A549 (cell line): Measurements from ENCODE around the gene TXNL1. TPM values are rescaled to one million over a fixed set of nuclear protein-coding genes. Genes with fewer than 3 reads are reported as not detected.

Experiments
- ATAC-seq, 2 experiments: fragments of 200-7000 bp in 1 of 2; fragments of >200 bp in 1 of 2; cut with Nextera tagmentation in 1 of 2; cut with Tn5 transposase in 1 of 2; 3 replicates each; pipeline versions ENCODE4 v1.8.0 to v1.9.1; 2018 to 2020; ENCODE audit warnings: mild to moderate bottlenecking in 1 of 2, moderate library complexity in 1 of 2
- CTCF ChIA-PET: fragments of 300-600 bp; sonication (Branson Sonifier 250); formaldehyde crosslinking; extraction: SDS; loops from one replicate; lab custom pipeline; 2021; ENCODE audit warnings: antibody characterized with exemption, inconsistent platforms; lab: Yijun Ruan, JAX
- POLR2A ChIA-PET: fragments of 350-600 bp; formaldehyde crosslinking; extraction: SDS; loops from one replicate; lab custom pipeline; 2021; ENCODE audit warnings: antibody characterized with exemption, inconsistent platforms; lab: Yijun Ruan, JAX
- DNase-seq, 2 experiments: peaks; one replicate each; pipeline versions ENCODE4 v3.0.0 to v3.0.0-alpha.2; 2011 to 2016; ENCODE audit warnings: low read depth in 1 of 2, low spot score in 1 of 2
- FAIRE-seq: peaks from 2 replicates; lab custom pipeline; 2011; peaks lifted over from hg19 to GRCh38; lab: Jason Lieb, UNC
- H3K27ac ChIP-seq, 2 experiments: fragments of >200 bp; sonication (Bioruptor Twin); formaldehyde crosslinking; 3 replicates each; pipeline ENCODE4 v1.5.1; 2016 to 2017
- H3K4me1 ChIP-seq: fragments of >200 bp; sonication (Bioruptor Twin); formaldehyde crosslinking; 3 replicates; pipeline ENCODE4 v1.6.1; 2016
- H3K4me2 ChIP-seq: fragments of >200 bp; sonication (Bioruptor Twin); formaldehyde crosslinking; 3 replicates; pipeline ENCODE4 v1.6.1; 2016
- H3K4me3 ChIP-seq: fragments of >200 bp; sonication (Bioruptor Twin); formaldehyde crosslinking; 3 replicates; pipeline ENCODE4 v1.5.1; 2016
- H3K9me3 ChIP-seq: fragments of >200 bp; sonication (Bioruptor Twin); formaldehyde crosslinking; 3 replicates; pipeline ENCODE4 v1.6.1; 2016
- CEBPB ChIP-seq, 2 experiments: fragments of >200 bp in 1 of 2; sonication (Bioruptor Twin) in 1 of 2; formaldehyde crosslinking in 1 of 2; IDR thresholded peaks; 2 replicates each; pipeline ENCODE4 v1.6.1; 2012 to 2016
- CHD2 ChIP-seq: fragments of 150-350 bp; IDR thresholded peaks from 2 replicates; pipeline ENCODE4 v1.6.1; 2014; ENCODE audit warnings: low read length; ENCODE audit not compliant: partially characterized antibody
- EHMT2 ChIP-seq: fragments of 200-600 bp; sonication (generic); IDR thresholded peaks from 2 replicates; pipeline ENCODE4 v1.6.1; 2016; ENCODE audit warnings: antibody characterized with exemption, low read depth, mild to moderate bottlenecking, moderate library complexity
- ESRRA ChIP-seq: fragments of 150-350 bp; IDR thresholded peaks from 2 replicates; pipeline ENCODE4 v1.6.1; 2014; ENCODE audit warnings: mild to moderate bottlenecking, low read length, borderline replicate concordance
- HOXA7 ChIP-seq: fragments of 250-450 bp; sonication (Bioruptor Pico); IDR thresholded peaks from 2 replicates; pipeline ENCODE4 v1.5.0; 2020; ENCODE audit warnings: mild to moderate bottlenecking, moderate library complexity
- HOXB13 ChIP-seq: fragments of 250-450 bp; sonication (Bioruptor Pico); IDR thresholded peaks from 2 replicates; pipeline ENCODE4 v1.5.0; 2020; ENCODE audit warnings: low read depth, mild to moderate bottlenecking, moderate library complexity
- HOXB5 ChIP-seq: fragments of 250-450 bp; sonication (Bioruptor Pico); IDR thresholded peaks from 2 replicates; pipeline ENCODE4 v1.5.0; 2020; ENCODE audit warnings: mild to moderate bottlenecking, moderate library complexity
- JUN ChIP-seq, 2 experiments: fragments of >200 bp; sonication (Bioruptor Twin); formaldehyde crosslinking; IDR thresholded peaks; 2 replicates in 1 of 2; 3 replicates in 1 of 2; pipeline ENCODE4 v1.6.1; 2016 to 2017
- JUNB ChIP-seq: fragments of >200 bp; sonication (Bioruptor Twin); formaldehyde crosslinking; IDR thresholded peaks from 2 replicates; pipeline ENCODE4 v1.6.1; 2016
- KDM1A ChIP-seq: fragments of 200-600 bp; sonication (generic); IDR thresholded peaks from 2 replicates; pipeline ENCODE4 v1.6.1; 2016; ENCODE audit warnings: low read depth, mild to moderate bottlenecking
- MAFK ChIP-seq: fragments of 450-650 bp; IDR thresholded peaks from 2 replicates; pipeline ENCODE4 v1.6.1; 2014; ENCODE audit not compliant: partially characterized antibody
- MYC ChIP-seq: IDR thresholded peaks from 2 replicates; pipeline ENCODE4 v1.6.1; 2012; ENCODE audit warnings: mild to moderate bottlenecking, inconsistent platforms, low read length, improper control_type of control experiment, borderline replicate concordance
- NFE2L2 ChIP-seq: fragments of 150-350 bp; conservative IDR thresholded peaks from 2 replicates; pipeline ENCODE4 v1.6.1; 2014; ENCODE audit warnings: low read length
- NPAS2 ChIP-seq: fragments of 250-450 bp; sonication (Bioruptor Pico); IDR thresholded peaks from 2 replicates; pipeline ENCODE4 v1.8.0; 2022; ENCODE audit warnings: mild to moderate bottlenecking, moderate library complexity, borderline replicate concordance
- PHF8 ChIP-seq: fragments of 200-600 bp; sonication (generic); IDR thresholded peaks from 2 replicates; pipeline ENCODE4 v1.6.1; 2016; ENCODE audit warnings: low read depth, mild to moderate bottlenecking, antibody characterized with exemption, moderate library complexity, borderline replicate concordance
- POLR2A ChIP-seq: IDR thresholded peaks from 2 replicates; pipeline ENCODE4 v1.6.1; 2012; ENCODE audit warnings: mild to moderate bottlenecking, low read length
- POLR2AphosphoS2 ChIP-seq: conservative IDR thresholded peaks from 2 replicates; pipeline ENCODE4 v1.6.1; 2012; ENCODE audit warnings: low read length, improper control_type of control experiment, inconsistent platforms
- RAD21 ChIP-seq, 2 experiments: fragments of >200 bp in 1 of 2; sonication (Bioruptor Twin) in 1 of 2; formaldehyde crosslinking in 1 of 2; IDR thresholded peaks in 1 of 2; conservative IDR thresholded peaks in 1 of 2; 2 replicates in 1 of 2; 3 replicates in 1 of 2; pipeline ENCODE4 v1.6.1; 2012 to 2018; ENCODE audit warnings: inconsistent platforms in 1 of 2
- RARB ChIP-seq: fragments of 250-450 bp; sonication (Bioruptor Pico); IDR thresholded peaks from 2 replicates; pipeline ENCODE4 v1.8.0; 2021; ENCODE audit warnings: mild to moderate bottlenecking, moderate library complexity
- RCOR1 ChIP-seq: fragments of 150-350 bp; IDR thresholded peaks from 2 replicates; pipeline ENCODE4 v1.6.1; 2014; ENCODE audit warnings: antibody characterized with exemption, low read length, low read depth
- TP53 ChIP-seq: fragments of 250-450 bp; sonication (Bioruptor Pico); IDR thresholded peaks from 2 replicates; pipeline ENCODE4 v1.5.0; 2021; ENCODE audit warnings: mild to moderate bottlenecking, moderate library complexity
- ZC3H11A ChIP-seq: fragments of 450-650 bp; IDR thresholded peaks from 2 replicates; pipeline ENCODE4 v1.6.1; 2014; ENCODE audit warnings: antibody characterized with exemption, mild to moderate bottlenecking
- ZNF302 ChIP-seq: fragments of 250-450 bp; sonication (Bioruptor Pico); IDR thresholded peaks from 2 replicates; pipeline ENCODE4 v1.9.0; 2021; ENCODE audit warnings: inconsistent platforms, mild to moderate bottlenecking, moderate library complexity
- WGBS: methylation state at CpG from one replicate; pipeline ENCODE4 v1.1.6; 2017; ENCODE audit errors: missing lambda C conversion rate; 5-methylcytosine and 5-hydroxymethylcytosine counted together
- polyA plus RNA-seq, 4 experiments: library from polyadenylated mRNA; depleted of rRNA in 3 of 4; stranded (reverse); fragments of >200 nt; fragmentation: RNase III in 1 of 4; extraction: RNeasy Plus Mini Kit Qiagen cat#74134 plus additional on column Dnase treatment in 1 of 4; gene quantifications; 2 replicates in 3 of 4; 3 replicates in 1 of 4; pipeline ENCODE4 v1.2.3, GENCODE V29; 2011 to 2017
- TF ChIP-seq, protein P1 (sequence below): fragments of >200 bp; sonication (Bioruptor Twin); formaldehyde crosslinking; IDR thresholded peaks from 3 replicates; pipeline ENCODE4 v1.5.1; 2016
- TF ChIP-seq, protein P2 (sequence below): fragments of >200 bp; sonication (Bioruptor Twin); formaldehyde crosslinking; IDR thresholded peaks from 3 replicates; pipeline ENCODE4 v1.6.1; 2016
- TF ChIP-seq, protein P3 (sequence below): fragments of 200-600 bp; sonication (generic); IDR thresholded peaks from 2 replicates; pipeline ENCODE4 v1.6.1; 2016; ENCODE audit warnings: antibody characterized with exemption, mild to moderate bottlenecking, moderate library complexity
- TF ChIP-seq, protein P4 (sequence below): fragments of 150-350 bp; IDR thresholded peaks from 2 replicates; pipeline ENCODE4 v1.6.1; 2014; ENCODE audit warnings: low read depth, mild to moderate bottlenecking, low read length
- TF ChIP-seq, protein P5 (sequence below): fragments of >200 bp; sonication (Bioruptor Twin); formaldehyde crosslinking; IDR thresholded peaks from 2 replicates; pipeline ENCODE4 v1.6.1; 2016

The TXNL1 gene
- polyA plus RNA-seq, 2 of the 4 experiments (the other 2 are of a cell fraction): 59.5 to 104 TPM

DNA sequence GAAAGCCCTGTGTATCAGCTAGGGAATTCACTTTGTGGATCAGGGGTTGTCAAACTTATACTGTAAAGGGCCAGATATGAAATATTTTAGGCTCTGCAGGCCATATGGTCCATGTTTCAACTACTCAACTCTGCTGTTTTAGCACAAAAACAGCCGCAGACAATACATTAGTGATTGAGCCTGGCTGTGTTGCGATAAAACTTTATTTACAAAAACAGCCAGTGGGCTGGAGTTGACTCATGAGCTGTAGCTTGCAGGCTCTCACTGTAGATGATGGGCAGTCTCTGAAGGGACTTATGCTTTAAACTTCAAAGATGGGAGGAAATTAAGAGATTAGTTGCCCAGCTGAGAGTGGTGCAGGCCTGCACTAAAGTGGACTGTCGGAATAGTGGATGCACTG, 45.9 kb upstream of the TXNL1 start:
- no peaks in the 10 kb centered on the region for H3K9me3 ChIP-seq
- TF ChIP-seq NFE2L2 (no peak), EHMT2 (no peak), CEBPB (IDR thresholded peaks at IDR 0.05) (no peak), MAFK (no peak), ZNF302 (no peak), RAD21 (conservative IDR thresholded peaks at IDR 0.05 in 1 of 2, IDR thresholded peaks at IDR 0.05 in 1 of 2) (no peak), TP53 (CRISPR knock-in tag) (no peak), HOXB5 (no peak), KDM1A (no peak), HOXA7 (CRISPR knock-in tag) (no peak)
- TF ChIP-seq, protein P1, sequence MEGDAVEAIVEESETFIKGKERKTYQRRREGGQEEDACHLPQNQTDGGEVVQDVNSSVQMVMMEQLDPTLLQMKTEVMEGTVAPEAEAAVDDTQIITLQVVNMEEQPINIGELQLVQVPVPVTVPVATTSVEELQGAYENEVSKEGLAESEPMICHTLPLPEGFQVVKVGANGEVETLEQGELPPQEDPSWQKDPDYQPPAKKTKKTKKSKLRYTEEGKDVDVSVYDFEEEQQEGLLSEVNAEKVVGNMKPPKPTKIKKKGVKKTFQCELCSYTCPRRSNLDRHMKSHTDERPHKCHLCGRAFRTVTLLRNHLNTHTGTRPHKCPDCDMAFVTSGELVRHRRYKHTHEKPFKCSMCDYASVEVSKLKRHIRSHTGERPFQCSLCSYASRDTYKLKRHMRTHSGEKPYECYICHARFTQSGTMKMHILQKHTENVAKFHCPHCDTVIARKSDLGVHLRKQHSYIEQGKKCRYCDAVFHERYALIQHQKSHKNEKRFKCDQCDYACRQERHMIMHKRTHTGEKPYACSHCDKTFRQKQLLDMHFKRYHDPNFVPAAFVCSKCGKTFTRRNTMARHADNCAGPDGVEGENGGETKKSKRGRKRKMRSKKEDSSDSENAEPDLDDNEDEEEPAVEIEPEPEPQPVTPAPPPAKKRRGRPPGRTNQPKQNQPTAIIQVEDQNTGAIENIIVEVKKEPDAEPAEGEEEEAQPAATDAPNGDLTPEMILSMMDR: no peak
- TF ChIP-seq, protein P2, sequence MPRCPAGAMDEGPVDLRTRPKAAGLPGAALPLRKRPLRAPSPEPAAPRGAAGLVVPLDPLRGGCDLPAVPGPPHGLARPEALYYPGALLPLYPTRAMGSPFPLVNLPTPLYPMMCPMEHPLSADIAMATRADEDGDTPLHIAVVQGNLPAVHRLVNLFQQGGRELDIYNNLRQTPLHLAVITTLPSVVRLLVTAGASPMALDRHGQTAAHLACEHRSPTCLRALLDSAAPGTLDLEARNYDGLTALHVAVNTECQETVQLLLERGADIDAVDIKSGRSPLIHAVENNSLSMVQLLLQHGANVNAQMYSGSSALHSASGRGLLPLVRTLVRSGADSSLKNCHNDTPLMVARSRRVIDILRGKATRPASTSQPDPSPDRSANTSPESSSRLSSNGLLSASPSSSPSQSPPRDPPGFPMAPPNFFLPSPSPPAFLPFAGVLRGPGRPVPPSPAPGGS: no peak
- ChIA-PET POLR2A (no interaction called here), CTCF (no interaction called here)
- H3K4me2 ChIP-seq: no peak overlapping the region
- FAIRE-seq (no peak), DNase-seq (no peak), ATAC-seq (no peak)
- WGBS: 91% methylated on average over 3 of the region's 3 CpGs
- H3K27ac ChIP-seq: no peak overlapping the region
- no peak overlapping the region for H3K4me3 ChIP-seq
- H3K4me1 ChIP-seq: no peaks in the 10 kb centered on the region

DNA sequence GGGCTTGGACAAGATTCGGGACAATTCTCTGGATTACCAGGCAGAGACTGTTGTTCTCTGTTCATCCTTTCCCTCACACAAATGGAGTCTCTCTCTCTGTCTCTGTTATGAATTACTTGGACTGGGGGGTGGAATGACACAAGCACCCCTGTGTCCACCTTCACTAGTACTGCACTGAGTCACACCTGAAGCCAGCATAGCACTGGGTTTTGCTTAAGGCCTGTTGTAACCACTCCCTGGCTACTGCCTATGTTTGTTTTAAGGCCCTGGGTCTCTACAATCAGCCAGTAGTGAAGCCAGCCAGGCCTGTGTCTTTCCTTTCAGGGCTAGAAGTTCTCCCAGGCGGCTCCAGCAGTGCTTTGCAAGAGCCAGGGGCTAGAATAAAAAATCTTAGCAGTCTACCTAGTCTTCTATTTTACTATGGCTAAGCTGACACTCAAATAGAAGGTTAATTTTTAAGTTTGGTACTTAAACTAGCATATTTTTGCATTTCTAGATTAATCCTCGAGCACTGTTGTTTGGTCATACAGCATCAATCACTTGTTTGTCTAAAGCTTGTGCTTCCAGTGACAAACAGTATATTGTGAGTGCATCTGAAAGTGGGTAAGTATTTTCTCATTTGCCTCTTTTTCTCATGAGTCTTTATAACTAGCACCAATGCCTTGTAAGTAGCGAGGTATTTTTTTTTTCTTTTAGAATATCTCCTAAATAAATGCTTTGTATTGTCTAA, 40.6 kb upstream of the TXNL1 start:
- Histone ChIP-seq H3K4me2 (no peak overlapping the region), H3K4me3 (no peak overlapping the region), H3K9me3 (no peaks in the 10 kb centered on the region), H3K4me1 (no peaks in the 10 kb centered on the region), H3K27ac (no peak overlapping the region)
- no peak for FAIRE-seq
- DNase-seq: no peak
- ChIA-PET CTCF (no interaction called here), POLR2A (no interaction called here)
- ATAC-seq: no peak
- WGBS: 77% methylated on average over 3 of the region's 4 CpGs
- TF ChIP-seq RCOR1 (no peak), MAFK (no peak), NPAS2 (CRISPR knock-in tag) (no peak), ZC3H11A (no peak), NFE2L2 (no peak), PHF8 (no peak), CHD2 (no peak), ESRRA (no peak), RARB (CRISPR knock-in tag) (no peak), JUN (IDR thresholded peaks at IDR 0.05) (no peak), POLR2A (no peak), HOXB13 (CRISPR knock-in tag) (no peak), MYC (no peak), JUNB (no peak), POLR2AphosphoS2 (no peak)
- TF ChIP-seq, protein P3, sequence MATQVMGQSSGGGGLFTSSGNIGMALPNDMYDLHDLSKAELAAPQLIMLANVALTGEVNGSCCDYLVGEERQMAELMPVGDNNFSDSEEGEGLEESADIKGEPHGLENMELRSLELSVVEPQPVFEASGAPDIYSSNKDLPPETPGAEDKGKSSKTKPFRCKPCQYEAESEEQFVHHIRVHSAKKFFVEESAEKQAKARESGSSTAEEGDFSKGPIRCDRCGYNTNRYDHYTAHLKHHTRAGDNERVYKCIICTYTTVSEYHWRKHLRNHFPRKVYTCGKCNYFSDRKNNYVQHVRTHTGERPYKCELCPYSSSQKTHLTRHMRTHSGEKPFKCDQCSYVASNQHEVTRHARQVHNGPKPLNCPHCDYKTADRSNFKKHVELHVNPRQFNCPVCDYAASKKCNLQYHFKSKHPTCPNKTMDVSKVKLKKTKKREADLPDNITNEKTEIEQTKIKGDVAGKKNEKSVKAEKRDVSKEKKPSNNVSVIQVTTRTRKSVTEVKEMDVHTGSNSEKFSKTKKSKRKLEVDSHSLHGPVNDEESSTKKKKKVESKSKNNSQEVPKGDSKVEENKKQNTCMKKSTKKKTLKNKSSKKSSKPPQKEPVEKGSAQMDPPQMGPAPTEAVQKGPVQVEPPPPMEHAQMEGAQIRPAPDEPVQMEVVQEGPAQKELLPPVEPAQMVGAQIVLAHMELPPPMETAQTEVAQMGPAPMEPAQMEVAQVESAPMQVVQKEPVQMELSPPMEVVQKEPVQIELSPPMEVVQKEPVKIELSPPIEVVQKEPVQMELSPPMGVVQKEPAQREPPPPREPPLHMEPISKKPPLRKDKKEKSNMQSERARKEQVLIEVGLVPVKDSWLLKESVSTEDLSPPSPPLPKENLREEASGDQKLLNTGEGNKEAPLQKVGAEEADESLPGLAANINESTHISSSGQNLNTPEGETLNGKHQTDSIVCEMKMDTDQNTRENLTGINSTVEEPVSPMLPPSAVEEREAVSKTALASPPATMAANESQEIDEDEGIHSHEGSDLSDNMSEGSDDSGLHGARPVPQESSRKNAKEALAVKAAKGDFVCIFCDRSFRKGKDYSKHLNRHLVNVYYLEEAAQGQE: no peak
- TF ChIP-seq, protein P4, sequence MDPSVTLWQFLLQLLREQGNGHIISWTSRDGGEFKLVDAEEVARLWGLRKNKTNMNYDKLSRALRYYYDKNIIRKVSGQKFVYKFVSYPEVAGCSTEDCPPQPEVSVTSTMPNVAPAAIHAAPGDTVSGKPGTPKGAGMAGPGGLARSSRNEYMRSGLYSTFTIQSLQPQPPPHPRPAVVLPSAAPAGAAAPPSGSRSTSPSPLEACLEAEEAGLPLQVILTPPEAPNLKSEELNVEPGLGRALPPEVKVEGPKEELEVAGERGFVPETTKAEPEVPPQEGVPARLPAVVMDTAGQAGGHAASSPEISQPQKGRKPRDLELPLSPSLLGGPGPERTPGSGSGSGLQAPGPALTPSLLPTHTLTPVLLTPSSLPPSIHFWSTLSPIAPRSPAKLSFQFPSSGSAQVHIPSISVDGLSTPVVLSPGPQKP: no peak
- TF ChIP-seq, protein P5, sequence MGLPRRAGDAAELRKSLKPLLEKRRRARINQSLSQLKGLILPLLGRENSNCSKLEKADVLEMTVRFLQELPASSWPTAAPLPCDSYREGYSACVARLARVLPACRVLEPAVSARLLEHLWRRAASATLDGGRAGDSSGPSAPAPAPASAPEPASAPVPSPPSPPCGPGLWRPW: no peak
